Esophagus squamous epithelium (tissue), 5 donors: ENCODE measurements around the gene DUSP6. TPM values are rescaled to one million over a fixed set of nuclear protein-coding genes. Genes with fewer than 3 reads are reported as not detected.

Source experiments
- DNase-seq: peaks from one replicate; lab custom pipeline; 2025; lab: John Stamatoyannopoulos, UW
- H3K27ac ChIP-seq, 4 donors: fragments of 200-600 bp; sonication (generic); one replicate each; pipeline ENCODE4 v1.5.1; 2016 to 2019; ENCODE audit warnings: mild to moderate bottlenecking in 1 of 4
- H3K27me3 ChIP-seq, 4 donors: fragments of 200-600 bp; sonication (generic); 1 replicate in 3 of 4; 2 replicates in 1 of 4; pipeline versions ENCODE4 v1.5.1 to v1.6.0; 2017 to 2021; ENCODE audit warnings: antibody characterized with exemption in 1 of 4
- H3K36me3 ChIP-seq, 3 donors: fragments of 200-600 bp; sonication (generic); one replicate each; pipeline ENCODE4 v1.5.1; 2016 to 2019
- H3K4me1 ChIP-seq, 3 donors: fragments of 200-600 bp; sonication (generic); one replicate each; pipeline ENCODE4 v1.5.1; 2017 to 2019
- H3K4me3 ChIP-seq, 4 donors: fragments of 200-600 bp; sonication (generic); 1 replicate in 3 of 4; 2 replicates in 1 of 4; pipeline ENCODE4 v1.5.1; 2016 to 2019; ENCODE audit warnings: mild to moderate bottlenecking in 2 of 4, moderate library complexity in 1 of 4
- H3K9me3 ChIP-seq, 3 donors: fragments of 200-600 bp; sonication (generic); one replicate each; pipeline ENCODE4 v1.5.1; 2016 to 2019
- CTCF ChIP-seq, 6 experiments: fragments of 450-650 bp in 4 of 6; fragments of 200-600 bp in 2 of 6; sonication (generic) in 2 of 6; IDR thresholded peaks; one replicate each; pipeline ENCODE4 v1.5.1; 2016 to 2019; ENCODE audit warnings: antibody characterized with exemption in 6 of 6, mild to moderate bottlenecking in 4 of 6, moderate library complexity in 4 of 6
- POLR2A ChIP-seq, 4 donors: fragments of 450-650 bp; IDR thresholded peaks; one replicate each; pipeline ENCODE4 v1.6.1; 2017; ENCODE audit warnings: antibody characterized with exemption in 4 of 4, mild to moderate bottlenecking in 4 of 4, moderate library complexity in 3 of 4
- WGBS, 2 donors: methylation state at CpG; one replicate each; pipeline ENCODE4 v1.1.5; 2018; 5-methylcytosine and 5-hydroxymethylcytosine counted together
- intact Hi-C: fragments of 100-400 bp; cut with DNase I; formaldehyde crosslinking; loops from one replicate; pipeline ENCODE4 v1.15.0; 2022
- total RNA-seq, 4 donors: library from RNA; depleted of rRNA; stranded (reverse); fragments of >200 nt; gene quantifications; one replicate each; pipeline ENCODE4 v1.1.0, GENCODE V29; 2016
- donor health status: DM: yes; HTN: yes; CAD: no.

Gene DUSP6
- total RNA-seq, 4 donors from 2014 or later, result 17.6 to 30.4 (median 24.9) TPM

- Histone ChIP-seq H3K27me3 (no peaks in the 10 kb centered on the region), H3K36me3 (peaks cover 0 to 10% (median 7%) of the 10 kb centered on the region in 3 donors), H3K4me1 (peaks cover 26 to 98% (median 30%) of the 10 kb centered on the region in 3 donors), H3K9me3 (no peaks in the 10 kb centered on the region), H3K27ac (peak overlapping the region; percentile 97 to 99 (median 98)), H3K4me3 (peak overlapping the region; percentile 55 to 91 (median 80))
- 0% methylated on average over 2 to 11 of the region's 87 CpGs for WGBS, 2 donors
- DNase-seq, result no peak
- TF ChIP-seq CTCF (IDR thresholded peaks at IDR 0.05) (no peak), POLR2A (IDR thresholded peaks at IDR 0.05) (no peak)
- intact Hi-C loops, result loop anchor here (10.0 kb wide), 2 partner anchors 103 to 127 kb away; no protein-coding TSS in a partner anchor
Measured at GRCh38 chr12:89351489-89352241, 636 bp downstream of the DUSP6 start.

- WGBS, 2 donors, result 2 to 6% methylated on average over 37 to 39 of the region's 51 CpGs
- H3K27me3 ChIP-seq, result no peaks in the 10 kb centered on the region
- no peaks in the 10 kb centered on the region for H3K9me3 ChIP-seq
- peak overlapping the region; percentile 97 to 99 (median 98) for H3K27ac ChIP-seq
- no peak for DNase-seq
- TF ChIP-seq CTCF (IDR thresholded peaks at IDR 0.05) (no peak), POLR2A (IDR thresholded peaks at IDR 0.05) (no peak)
- intact Hi-C loops, result loop anchor here (10.0 kb wide), 2 partner anchors 104 to 126 kb away; no protein-coding TSS in a partner anchor
- peak overlapping the region; percentile 55 to 91 (median 80) for H3K4me3 ChIP-seq
- H3K4me1 ChIP-seq, result peaks cover 32 to 99% (median 34%) of the 10 kb centered on the region in 3 donors
- H3K36me3 ChIP-seq, result peaks cover 0 to 10% (median 7%) of the 10 kb centered on the region in 3 donors
Measured at GRCh38 chr12:89350630-89351488, 1.4 kb downstream of the DUSP6 start.

GRCh38 chr12:89350260-89350629 lies 2.1 kb downstream of the DUSP6 start:
- no peak for DNase-seq
- peak overlapping the region; percentile 97 to 99 (median 98) for H3K27ac ChIP-seq
- no peaks in the 10 kb centered on the region for H3K9me3 ChIP-seq
- H3K4me3 ChIP-seq, result peak overlapping the region; percentile 55 to 91 (median 80)
- intact Hi-C loops, result loop anchor here (10.0 kb wide), 2 partner anchors 105 to 125 kb away; no protein-coding TSS in a partner anchor
- TF ChIP-seq POLR2A (IDR thresholded peaks at IDR 0.05) (no peak), CTCF (IDR thresholded peaks at IDR 0.05) (no peak)
- WGBS, 2 donors, result 19 to 25% methylated on average over 7 of the region's 7 CpGs
- no peaks in the 10 kb centered on the region for H3K27me3 ChIP-seq
- peaks cover 0 to 10% (median 7%) of the 10 kb centered on the region in 3 donors for H3K36me3 ChIP-seq
- H3K4me1 ChIP-seq, result peaks cover 35 to 99% (median 36%) of the 10 kb centered on the region in 3 donors

- H3K9me3 ChIP-seq, result no peaks in the 10 kb centered on the region
- H3K27ac ChIP-seq, result peak overlapping the region; percentile 97 to 99 (median 98)
- no peak for DNase-seq
- H3K27me3 ChIP-seq, result no peaks in the 10 kb centered on the region
- WGBS, 2 donors, result 16 to 18% methylated on average over 6 of the region's 6 CpGs
- peak overlapping the region; percentile 55 to 91 (median 80) for H3K4me3 ChIP-seq
- H3K36me3 ChIP-seq, result peaks cover 0 to 10% (median 7%) of the 10 kb centered on the region in 3 donors
- intact Hi-C loops, result loop anchor here (10.0 kb wide), 2 partner anchors 105 to 125 kb away; no protein-coding TSS in a partner anchor
- H3K4me1 ChIP-seq, result peaks cover 31 to 99% (median 32%) of the 10 kb centered on the region in 3 donors
- TF ChIP-seq POLR2A (IDR thresholded peaks at IDR 0.05) (peak in 2 of 4 donors; percentile 20 to 60), CTCF (IDR thresholded peaks at IDR 0.05) (no peak)
Measured at GRCh38 chr12:89349814-89350213, 2.5 kb downstream of the DUSP6 start.
